ENCODE data around the gene MIF. TPM values are rescaled to one million over a fixed set of nuclear protein-coding genes. Genes with fewer than 3 reads are reported as not detected.

Gene MIF
- total RNA-seq, 2 experiments from 2014 or later = 1,202 to 1,440 TPM

GRCh38 chr22:23895599-23896144, 1.5 kb downstream of the MIF start:
- Histone ChIP-seq H4K20me1 (ENCODE audit: insufficient read depth, low read length) (peaks cover 9% of the 10 kb centered on the region; the same call in 1 of the 2 replicates), H3K4me1 (ENCODE audit: insufficient read depth, low read length, poor library complexity, severe bottlenecking) (peaks cover 25% of the 10 kb centered on the region), H3K4me3 (ENCODE audit: low read depth, low read length, poor library complexity, severe bottlenecking) (peak overlapping the region; percentile 87), H3K79me2 (ENCODE audit: insufficient read depth, low read depth, low read length) (peaks cover 21% of the 10 kb centered on the region; the same call in 1 of the 2 replicates), H3K27ac (ENCODE audit: low read depth, low read length, poor library complexity, severe bottlenecking) (peak overlapping the region; percentile 90), H3K9me3 (ENCODE audit: low read length) (no peaks in the 10 kb centered on the region), H3K9me2 (ENCODE audit: insufficient read depth, low read length) (no peaks in the 10 kb centered on the region), H3K36me3 (ENCODE audit: insufficient read depth, low read length) (peaks cover 55% of the 10 kb centered on the region), H3K4me2 (ENCODE audit: low read length) (peak overlapping the region; percentile 89), H2AFZ (ENCODE audit: low read length) (no peak overlapping the region)
- no peak for TF ChIP-seq EZH2phosphoT487 (IDR thresholded peaks at IDR 0.05; ENCODE audit: borderline replicate concordance, low read depth, low read length)
- TF ChIP-seq, protein P1, sequence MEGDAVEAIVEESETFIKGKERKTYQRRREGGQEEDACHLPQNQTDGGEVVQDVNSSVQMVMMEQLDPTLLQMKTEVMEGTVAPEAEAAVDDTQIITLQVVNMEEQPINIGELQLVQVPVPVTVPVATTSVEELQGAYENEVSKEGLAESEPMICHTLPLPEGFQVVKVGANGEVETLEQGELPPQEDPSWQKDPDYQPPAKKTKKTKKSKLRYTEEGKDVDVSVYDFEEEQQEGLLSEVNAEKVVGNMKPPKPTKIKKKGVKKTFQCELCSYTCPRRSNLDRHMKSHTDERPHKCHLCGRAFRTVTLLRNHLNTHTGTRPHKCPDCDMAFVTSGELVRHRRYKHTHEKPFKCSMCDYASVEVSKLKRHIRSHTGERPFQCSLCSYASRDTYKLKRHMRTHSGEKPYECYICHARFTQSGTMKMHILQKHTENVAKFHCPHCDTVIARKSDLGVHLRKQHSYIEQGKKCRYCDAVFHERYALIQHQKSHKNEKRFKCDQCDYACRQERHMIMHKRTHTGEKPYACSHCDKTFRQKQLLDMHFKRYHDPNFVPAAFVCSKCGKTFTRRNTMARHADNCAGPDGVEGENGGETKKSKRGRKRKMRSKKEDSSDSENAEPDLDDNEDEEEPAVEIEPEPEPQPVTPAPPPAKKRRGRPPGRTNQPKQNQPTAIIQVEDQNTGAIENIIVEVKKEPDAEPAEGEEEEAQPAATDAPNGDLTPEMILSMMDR (conservative IDR thresholded peaks at IDR 0.05; ENCODE audit: low read length) = no peak
- no TSS peak for BruUV-seq (replicated peaks)
- ChIA-PET POLR2A (no interaction called here), CTCF (ENCODE audit: unreplicated experiment) (no interaction called here)
- intact Hi-C loops (cut with micrococcal nuclease; ENCODE audit: unreplicated experiment) = no loop called here
- no peak for DNase-seq (ENCODE audit: low spot score)

DNA sequence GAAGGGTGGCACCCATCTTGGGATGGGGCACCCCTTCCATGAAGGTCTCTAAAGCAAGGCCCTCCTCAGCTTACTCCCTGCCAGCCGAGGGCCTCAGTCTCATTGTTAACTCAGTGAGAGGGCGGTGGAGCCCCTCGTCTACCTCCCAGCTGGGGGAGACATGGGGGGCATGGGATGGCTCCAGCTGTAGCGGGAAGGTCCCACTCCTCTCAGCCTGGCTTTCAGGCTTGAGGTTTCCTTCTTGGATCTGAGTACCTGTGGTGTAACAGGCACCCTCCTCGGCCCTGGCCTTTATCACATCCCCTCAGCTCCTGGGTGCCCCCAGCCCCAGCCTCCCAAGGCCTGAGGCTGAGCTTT, 2.0 kb downstream of the MIF start:
- intact Hi-C loops (cut with micrococcal nuclease; ENCODE audit: unreplicated experiment) = no loop called here

More for the DNA sequence above, 2.0 kb downstream of the MIF start:
- BruUV-seq (replicated peaks) = no TSS peak
- peak overlapping the region; percentile 90 for H3K27ac ChIP-seq (ENCODE audit: low read depth, low read length, poor library complexity, severe bottlenecking)
- H3K36me3 ChIP-seq (ENCODE audit: insufficient read depth, low read length) = peaks cover 55% of the 10 kb centered on the region
- DNase-seq (ENCODE audit: low spot score) = no peak
- peaks cover 25% of the 10 kb centered on the region for H3K4me1 ChIP-seq (ENCODE audit: insufficient read depth, low read length, poor library complexity, severe bottlenecking)
- peaks cover 9% of the 10 kb centered on the region; the same call in 1 of the 2 replicates for H4K20me1 ChIP-seq (ENCODE audit: insufficient read depth, low read length)
- CTCF ChIA-PET (ENCODE audit: unreplicated experiment) = no interaction called here
- no peak overlapping the region for H2AFZ ChIP-seq (ENCODE audit: low read length)
- H3K9me2 ChIP-seq (ENCODE audit: insufficient read depth, low read length) = no peaks in the 10 kb centered on the region
- POLR2A ChIA-PET = no interaction called here
- no peaks in the 10 kb centered on the region for H3K9me3 ChIP-seq (ENCODE audit: low read length)
- TF ChIP-seq, protein P1 (conservative IDR thresholded peaks at IDR 0.05; ENCODE audit: low read length) = no peak
- no peak for TF ChIP-seq EZH2phosphoT487 (IDR thresholded peaks at IDR 0.05; ENCODE audit: borderline replicate concordance, low read depth, low read length)
- peaks cover 21% of the 10 kb centered on the region; the same call in 1 of the 2 replicates for H3K79me2 ChIP-seq (ENCODE audit: insufficient read depth, low read depth, low read length)
- peak overlapping the region; percentile 87 for H3K4me3 ChIP-seq (ENCODE audit: low read depth, low read length, poor library complexity, severe bottlenecking)
- peak overlapping the region; percentile 89 for H3K4me2 ChIP-seq (ENCODE audit: low read length)

Data from OCI-LY7 (cell line).